H1 (cell line): ENCODE measurements around the gene GFOD1. TPM values are rescaled to one million over a fixed set of nuclear protein-coding genes. Genes with fewer than 3 reads are reported as not detected.

Source experiments
- CTCF ChIA-PET: fragments of 300-600 bp; sonication (Branson Sonifier 250); formaldehyde crosslinking; loops from one replicate; lab custom pipeline; 2021; ENCODE audit not compliant: partially characterized antibody; lab: Charles Lee
- POLR2A ChIA-PET: fragments of 300-600 bp; sonication (Branson Sonifier 250); formaldehyde crosslinking; loops from one replicate; lab custom pipeline; 2021; ENCODE audit warnings: inconsistent platforms; ENCODE audit not compliant: partially characterized antibody; lab: Charles Lee
- DNase-seq, 2 experiments: peaks; one replicate each; pipeline versions ENCODE4 v3.0.0 to v3.0.0-alpha.2; 2010 to 2022; ENCODE audit warnings: low spot score in 2 of 2, low read depth in 1 of 2, mixed read lengths in 1 of 2
- FAIRE-seq: peaks from 2 replicates; lab custom pipeline; 2011; peaks lifted over from hg19 to GRCh38; lab: Jason Lieb, UNC
- H2AFZ ChIP-seq: 2 replicates; pipeline ENCODE4 v1.8.1; 2012; ENCODE audit warnings: low read length, inconsistent platforms
- H2AK5ac ChIP-seq: 2 replicates; pipeline ENCODE4 v1.6.1; 2013; ENCODE audit warnings: low read depth, low read length
- H2BK120ac ChIP-seq: replicated peaks from 2 replicates; pipeline ENCODE3; 2013; ENCODE audit warnings: low read depth, low read length, inconsistent platforms
- H2BK12ac ChIP-seq: 2 replicates; pipeline ENCODE4 v1.6.1; 2013; ENCODE audit warnings: low read depth, low read length
- H2BK15ac ChIP-seq: 2 replicates; pipeline ENCODE4 v1.6.1; 2013; ENCODE audit warnings: low read length
- H2BK20ac ChIP-seq: 2 replicates; pipeline ENCODE4 v1.6.1; 2013; ENCODE audit warnings: low read length
- H2BK5ac ChIP-seq: 2 replicates; pipeline ENCODE4 v1.6.1; 2013; ENCODE audit warnings: low read depth, low read length
- H3K14ac ChIP-seq: 2 replicates; pipeline ENCODE4 v1.6.1; 2013; ENCODE audit warnings: inconsistent platforms; ENCODE audit not compliant: insufficient read length
- H3K18ac ChIP-seq: 2 replicates; pipeline ENCODE4 v1.6.1; 2013; ENCODE audit warnings: low read length; ENCODE audit errors: extremely low read depth
- H3K23ac ChIP-seq: 2 replicates; pipeline ENCODE4 v1.6.1; 2013; ENCODE audit warnings: inconsistent platforms; ENCODE audit not compliant: insufficient read length
- H3K23me2 ChIP-seq: 2 replicates; pipeline ENCODE4 v1.6.1; 2013; ENCODE audit warnings: low read depth, low read length
- H3K27ac ChIP-seq: 2 replicates; pipeline ENCODE4 v1.6.1; 2011; ENCODE audit warnings: low read depth, low read length, inconsistent platforms
- H3K27me3 ChIP-seq, 4 experiments: replicated peaks in 1 of 4; 1 replicate in 1 of 4; 2 replicates in 3 of 4; pipeline versions ENCODE4 v1.6.1 to v1.8.1; 2011 to 2013; ENCODE audit warnings: low read length in 3 of 4, mild to moderate bottlenecking in 3 of 4, inconsistent platforms in 2 of 4, mixed read lengths in 2 of 4, moderate library complexity in 1 of 4; ENCODE audit not compliant: control insufficient read depth in 3 of 4, insufficient read depth in 3 of 4; ENCODE audit errors: extremely low read depth in 1 of 4
- H3K36me3 ChIP-seq, 4 experiments: 2 replicates each; pipeline versions ENCODE4 v1.6.1 to v1.8.1; 2011 to 2013; ENCODE audit warnings: mild to moderate bottlenecking in 4 of 4, low read length in 3 of 4, moderate library complexity in 2 of 4, control low read depth in 1 of 4, inconsistent platforms in 1 of 4; ENCODE audit not compliant: insufficient read depth in 4 of 4, control insufficient read depth in 2 of 4
- H3K4ac ChIP-seq: replicated peaks from 2 replicates; pipeline ENCODE3; 2013; ENCODE audit warnings: low read length, low read depth, mixed read lengths, inconsistent platforms; ENCODE audit not compliant: insufficient read length
- H3K4me1 ChIP-seq, 4 experiments: replicated peaks in 1 of 4; 1 replicate in 1 of 4; 2 replicates in 3 of 4; pipeline versions ENCODE4 v1.6.1 to v1.8.1; 2011 to 2013; ENCODE audit warnings: low read length in 3 of 4, inconsistent platforms in 2 of 4, mixed read lengths in 1 of 4; ENCODE audit not compliant: insufficient read depth in 4 of 4, control insufficient read depth in 3 of 4
- H3K4me2 ChIP-seq, 2 experiments: 2 replicates each; pipeline versions ENCODE4 v1.6.1 to v1.8.1; 2011 to 2013; ENCODE audit warnings: low read depth in 2 of 2, low read length in 2 of 2, control low read depth in 1 of 2, inconsistent platforms in 1 of 2, mild to moderate bottlenecking in 1 of 2; ENCODE audit not compliant: insufficient read depth in 1 of 2
- H3K4me3 ChIP-seq, 4 experiments: fragments of 200-600, 300-600 bp in 1 of 4; sonication (generic), shearing (Covaris generic), sonication (Bioruptor Twin) in 1 of 4; 2 replicates each; pipeline versions ENCODE4 v1.5.1 to v1.8.1; 2011 to 2016; ENCODE audit warnings: low read length in 4 of 4, low read depth in 3 of 4, control low read depth in 2 of 4, inconsistent platforms in 2 of 4, mild to moderate bottlenecking in 2 of 4, mixed read lengths in 1 of 4, moderate library complexity in 1 of 4; ENCODE audit not compliant: insufficient read depth in 2 of 4; ENCODE audit errors: extremely low read depth in 1 of 4
- H3K56ac ChIP-seq: replicated peaks from 2 replicates; pipeline ENCODE3; 2013; ENCODE audit warnings: low read depth, mild to moderate bottlenecking, mixed read lengths, low read length, inconsistent platforms; ENCODE audit not compliant: insufficient read length
- H3K79me1 ChIP-seq: 2 replicates; pipeline ENCODE4 v1.6.1; 2013; ENCODE audit warnings: low read depth, low read length, control low read depth
- H3K79me2 ChIP-seq, 2 experiments: 2 replicates each; pipeline versions ENCODE4 v1.6.1 to v1.8.1; 2012 to 2013; ENCODE audit warnings: low read length in 2 of 2, mild to moderate bottlenecking in 2 of 2, inconsistent platforms in 1 of 2; ENCODE audit not compliant: insufficient read depth in 2 of 2, control insufficient read depth in 1 of 2
- H3K9ac ChIP-seq, 4 experiments: replicated peaks in 1 of 4; 1 replicate in 1 of 4; 2 replicates in 3 of 4; pipeline versions ENCODE4 v1.6.1 to v1.8.1; 2011 to 2013; ENCODE audit warnings: low read depth in 3 of 4, low read length in 3 of 4, control low read depth in 2 of 4, mild to moderate bottlenecking in 2 of 4, moderate library complexity in 2 of 4, inconsistent platforms in 1 of 4; ENCODE audit errors: extremely low read depth in 1 of 4
- H3K9me3 ChIP-seq, 2 experiments: 2 replicates each; pipeline versions ENCODE4 v1.6.1 to v1.8.1; 2012 to 2013; ENCODE audit warnings: mild to moderate bottlenecking in 2 of 2, moderate library complexity in 2 of 2, control low read depth in 1 of 2, inconsistent platforms in 1 of 2, low read depth in 1 of 2, low read length in 1 of 2, mixed read lengths in 1 of 2; ENCODE audit not compliant: insufficient read depth in 2 of 2
- H4K20me1 ChIP-seq, 2 experiments: replicated peaks in 1 of 2; 2 replicates each; pipeline versions ENCODE3 to v1.8.1; 2011 to 2013; ENCODE audit warnings: inconsistent platforms in 2 of 2, low read length in 2 of 2, mild to moderate bottlenecking in 1 of 2; ENCODE audit not compliant: insufficient read depth in 2 of 2, control insufficient read depth in 1 of 2
- H4K5ac ChIP-seq: 2 replicates; pipeline ENCODE4 v1.6.1; 2013; ENCODE audit warnings: low read length, low read depth, mixed read lengths, inconsistent platforms; ENCODE audit not compliant: insufficient read length
- H4K8ac ChIP-seq: 2 replicates; pipeline ENCODE4 v1.8.0; 2013; ENCODE audit warnings: mild to moderate bottlenecking, moderate library complexity, low read length, inconsistent platforms; ENCODE audit not compliant: insufficient read depth; ENCODE audit errors: extremely low read depth
- H4K91ac ChIP-seq: replicated peaks from 2 replicates; pipeline ENCODE3; 2013; ENCODE audit warnings: low read length, mixed read lengths, inconsistent platforms; ENCODE audit not compliant: insufficient read length
- CHD1 ChIP-seq: IDR thresholded peaks from 2 replicates; pipeline ENCODE4 v1.6.1; 2012; ENCODE audit warnings: low read depth, low read length, improper control_type of control experiment
- KDM1A ChIP-seq: fragments of 200-600, 300-600 bp; sonication (generic); IDR thresholded peaks from 2 replicates; pipeline ENCODE4 v1.7.1; 2016; ENCODE audit warnings: mild to moderate bottlenecking, low read length, borderline replicate concordance
- KDM4A ChIP-seq: IDR thresholded peaks from one replicate; pipeline ENCODE4 v1.7.1; 2012; ENCODE audit warnings: low read depth, mild to moderate bottlenecking, moderate library complexity, low read length, inconsistent platforms; ENCODE audit not compliant: severe bottlenecking
- SP4 ChIP-seq: IDR thresholded peaks from 2 replicates; pipeline ENCODE4 v1.6.1; 2012; ENCODE audit warnings: low read length, inconsistent platforms
- TCF12 ChIP-seq: IDR thresholded peaks from 2 replicates; pipeline ENCODE4 v1.6.1; 2011; ENCODE audit warnings: low read depth, mild to moderate bottlenecking, low read length
- WGBS, 2 experiments: shearing (Covaris generic) in 1 of 2; methylation state at CpG; one replicate each; pipeline versions ENCODE4 v1.1.6 to v1.1.7; 2013 to 2015; ENCODE audit warnings: low lambda C conversion rate in 2 of 2, mixed read lengths in 2 of 2, inconsistent platforms in 1 of 2, low coverage in 1 of 2, missing lambda C conversion rate in 1 of 2; ENCODE audit not compliant: insufficient replicate concordance in 2 of 2, insufficient coverage in 1 of 2, insufficient read length in 1 of 2; ENCODE audit errors: extremely low coverage in 1 of 2, missing lambda C conversion rate in 1 of 2; 5-methylcytosine and 5-hydroxymethylcytosine counted together
- polyA plus RNA-seq, 7 experiments: library from polyadenylated mRNA; depleted of rRNA in 3 of 7; stranded (reverse) in 5 of 7; unstranded in 2 of 7; fragments of >200 nt in 5 of 7; fragments of 200-250 nt in 2 of 7; gene quantifications; 1 replicate in 5 of 7; 2 replicates in 1 of 7; 4 replicates in 1 of 7; pipeline versions ENCODE4 v1.2.1 to v1.2.3, GENCODE V29; 2011 to 2013; ENCODE audit warnings: missing spikeins in 2 of 7, mixed read lengths in 2 of 7
- total RNA-seq: library from RNA; stranded (reverse); fragmentation: NEBNext Ultra II Directional; extraction: Animal tissue kit (Norgen Biotek cat#: 25700); gene quantifications from 2 replicates; pipeline ENCODE4 v1.2.1, GENCODE V29; 2021
- TF ChIP-seq, protein P1 (sequence below): IDR thresholded peaks from 2 replicates; pipeline ENCODE4 v1.6.1; 2012; ENCODE audit warnings: low read length, inconsistent platforms

The GFOD1 gene
- total and polyA plus RNA-seq, 2 of the 8 experiments (the other 6 are each of a cell fraction or from before 2014, with no cell fraction given), result 2.5 to 8.8 TPM

- H2BK120ac ChIP-seq, result no peak overlapping the region
- H4K20me1 ChIP-seq, result no peaks in the 10 kb centered on the region
- no peak overlapping the region for H3K4me3 ChIP-seq
- no peak overlapping the region for H2BK5ac ChIP-seq
- ChIA-PET CTCF (interaction anchor here (0.8 to 1.5 kb wide), 2 partner anchors 8 to 12 kb away, joined by 3 to 6 read pairs; no protein-coding TSS in a partner anchor), POLR2A (interaction anchor here (0.9 kb wide), 2 partner anchors 9 to 10 kb away, joined by 4 to 5 read pairs; no protein-coding TSS in a partner anchor)
- H2BK15ac ChIP-seq, result no peak overlapping the region
- H4K5ac ChIP-seq, result no peak overlapping the region
- H2AK5ac ChIP-seq, result no peak overlapping the region
- peaks cover 2% of the 10 kb centered on the region; the same call in 1 of the 2 replicates for H3K79me1 ChIP-seq
- H2BK20ac ChIP-seq, result no peak overlapping the region
- no peak overlapping the region for H2AFZ ChIP-seq
- no peak overlapping the region for H2BK12ac ChIP-seq
- no peak overlapping the region for H3K56ac ChIP-seq
- no peak overlapping the region for H3K27ac ChIP-seq
- 84% methylated on average over 8 of the region's 8 CpGs; no CpG with 5 or more reads in 1 of the 2 experiments for WGBS, 2 experiments
- H4K91ac ChIP-seq, result no peak overlapping the region
- no peak overlapping the region for H3K4me2 ChIP-seq
- no peak overlapping the region for H3K9ac ChIP-seq
- H3K4ac ChIP-seq, result no peak overlapping the region
- no peaks in the 10 kb centered on the region for H3K9me3 ChIP-seq
- no peaks in the 10 kb centered on the region; a peak in 1 of 4 replicates for H3K79me2 ChIP-seq
- no peak overlapping the region; the same call in 1 of the 2 replicates for H4K8ac ChIP-seq
- no peaks in the 10 kb centered on the region for H3K36me3 ChIP-seq
- H3K27me3 ChIP-seq, result no peaks in the 10 kb centered on the region
- FAIRE-seq (no peak), DNase-seq (no peak)
- H3K23ac ChIP-seq, result no peak overlapping the region
- no peaks in the 10 kb centered on the region for H3K23me2 ChIP-seq
- no peak overlapping the region for H3K18ac ChIP-seq
- peaks cover 2 to 8% (median 7%) of the 10 kb centered on the region in 4 experiments for H3K4me1 ChIP-seq
- no peak overlapping the region for H3K14ac ChIP-seq
- TF ChIP-seq KDM4A (no peak), TCF12 (no peak), KDM1A (no peak), CHD1 (no peak), SP4 (no peak)
- TF ChIP-seq, protein P1, sequence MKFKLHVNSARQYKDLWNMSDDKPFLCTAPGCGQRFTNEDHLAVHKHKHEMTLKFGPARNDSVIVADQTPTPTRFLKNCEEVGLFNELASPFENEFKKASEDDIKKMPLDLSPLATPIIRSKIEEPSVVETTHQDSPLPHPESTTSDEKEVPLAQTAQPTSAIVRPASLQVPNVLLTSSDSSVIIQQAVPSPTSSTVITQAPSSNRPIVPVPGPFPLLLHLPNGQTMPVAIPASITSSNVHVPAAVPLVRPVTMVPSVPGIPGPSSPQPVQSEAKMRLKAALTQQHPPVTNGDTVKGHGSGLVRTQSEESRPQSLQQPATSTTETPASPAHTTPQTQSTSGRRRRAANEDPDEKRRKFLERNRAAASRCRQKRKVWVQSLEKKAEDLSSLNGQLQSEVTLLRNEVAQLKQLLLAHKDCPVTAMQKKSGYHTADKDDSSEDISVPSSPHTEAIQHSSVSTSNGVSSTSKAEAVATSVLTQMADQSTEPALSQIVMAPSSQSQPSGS, result no peak
These were observed 13.6 kb downstream of the GFOD1 start for GRCh38 chr6:13473768-13474165.
